Stomach (tissue), 9 donors: ENCODE results near the gene SYCE1L. TPM values are rescaled to one million over a fixed set of nuclear protein-coding genes. Genes with fewer than 3 reads are reported as not detected.
"Not testable (repeated sequence)": the region's sequence is repeated elsewhere in the genome, so short reads cannot be mapped to it uniquely, and the experiment has no call there.

Source experiments
- DNase-seq, 2 donors: peaks; one replicate each; pipeline versions ENCODE4 v3.0.0 to v3.0.0-alpha.2; 2013 to 2019
- H3K27ac ChIP-seq, 5 donors: fragments of 200-600 bp in 4 of 5; sonication (generic) in 4 of 5; one replicate each; pipeline ENCODE4 v1.5.1; 2013 to 2019; ENCODE audit warnings: mild to moderate bottlenecking in 1 of 5, moderate library complexity in 1 of 5
- H3K27me3 ChIP-seq, 3 donors: fragments of 200-600 bp; sonication (generic); one replicate each; pipeline ENCODE4 v1.5.1; 2017 to 2019; ENCODE audit warnings: mixed run types in 1 of 3
- H3K36me3 ChIP-seq, 4 donors: fragments of 200-600 bp; sonication (generic); 1 replicate in 3 of 4; 2 replicates in 1 of 4; pipeline ENCODE4 v1.5.1; 2016 to 2019
- H3K4me1 ChIP-seq, 4 donors: fragments of 200-600 bp; sonication (generic); one replicate each; pipeline ENCODE4 v1.5.1; 2016 to 2019
- H3K4me3 ChIP-seq, 4 donors: fragments of 200-600 bp; sonication (generic) in 3 of 4; one replicate each; pipeline ENCODE4 v1.5.1; 2016 to 2019; ENCODE audit warnings: mild to moderate bottlenecking in 1 of 4
- H3K9me3 ChIP-seq, 4 donors: fragments of 200-600 bp; sonication (generic); one replicate each; pipeline ENCODE4 v1.5.1; 2016 to 2019
- EP300 ChIP-seq: sonication (generic); formaldehyde crosslinking; IDR thresholded peaks from one replicate; pipeline ENCODE4 v1.6.1; 2017; ENCODE audit warnings: antibody characterized with exemption
- POLR2A ChIP-seq, 4 donors: fragments of 450-650 bp; IDR thresholded peaks; one replicate each; pipeline ENCODE4 v1.6.1; 2016; ENCODE audit warnings: antibody characterized with exemption in 4 of 4, control low read depth in 2 of 4, mild to moderate bottlenecking in 1 of 4, moderate library complexity in 1 of 4
- POLR2AphosphoS5 ChIP-seq, 3 donors: sonication (generic); formaldehyde crosslinking; IDR thresholded peaks; one replicate each; pipeline ENCODE4 v1.6.1; 2016; ENCODE audit warnings: antibody characterized with exemption in 3 of 3
- WGBS, 5 donors: extraction: QIAGEN DNeasy Blood & Tissue Kit in 3 of 5; methylation state at CpG; one replicate each; pipeline versions ENCODE4 v1.1.5 to v1.1.7; 2013 to 2018; 5-methylcytosine and 5-hydroxymethylcytosine counted together
- intact Hi-C: fragments of 100-400 bp; cut with DNase I; formaldehyde crosslinking; loops from one replicate; pipeline ENCODE4 v1.15.1; 2023; ENCODE audit warnings: low total_unique reads
- polyA plus RNA-seq, 3 donors: library from polyadenylated mRNA; stranded (reverse); fragments of 200-250 nt; gene quantifications; one replicate each; pipeline ENCODE4 v1.2.3, GENCODE V29; 2013
- total RNA-seq, 5 donors: library from RNA; depleted of rRNA; stranded (reverse); fragments of >200 nt; gene quantifications; one replicate each; pipeline versions ENCODE4 v1.1.0 to v1.2.3, GENCODE V29; 2014 to 2016
- TF ChIP-seq, protein P1 (sequence below), 7 experiments: fragments of 450-650 bp in 4 of 7; fragments of 200-600 bp in 3 of 7; sonication (generic) in 3 of 7; IDR thresholded peaks; one replicate each; pipeline ENCODE4 v1.5.1; 2016 to 2019; ENCODE audit warnings: antibody characterized with exemption in 7 of 7, control low read depth in 2 of 7, mild to moderate bottlenecking in 1 of 7
- donor health status: healthy with polysubstance abuse.
- donor health status: Bipolar disorder and iron deficiency.
- donor health status: healthy.

The SYCE1L gene
- total and polyA plus RNA-seq, 8 donors, result 3.4 to 92.4 (median 5.5) TPM; not detected in 4

GRCh38 chr16:77233799-77234519 lies 34.8 kb downstream of the SYCE1L start:
- H3K27me3 ChIP-seq, result peaks cover 0 to 33% (median 0%) of the 10 kb centered on the region in 3 donors
- H3K36me3 ChIP-seq, result no peaks in the 10 kb centered on the region
- TF ChIP-seq POLR2AphosphoS5 (IDR thresholded peaks at IDR 0.05), result no peak
- no peak for TF ChIP-seq EP300
- TF ChIP-seq, protein P1, sequence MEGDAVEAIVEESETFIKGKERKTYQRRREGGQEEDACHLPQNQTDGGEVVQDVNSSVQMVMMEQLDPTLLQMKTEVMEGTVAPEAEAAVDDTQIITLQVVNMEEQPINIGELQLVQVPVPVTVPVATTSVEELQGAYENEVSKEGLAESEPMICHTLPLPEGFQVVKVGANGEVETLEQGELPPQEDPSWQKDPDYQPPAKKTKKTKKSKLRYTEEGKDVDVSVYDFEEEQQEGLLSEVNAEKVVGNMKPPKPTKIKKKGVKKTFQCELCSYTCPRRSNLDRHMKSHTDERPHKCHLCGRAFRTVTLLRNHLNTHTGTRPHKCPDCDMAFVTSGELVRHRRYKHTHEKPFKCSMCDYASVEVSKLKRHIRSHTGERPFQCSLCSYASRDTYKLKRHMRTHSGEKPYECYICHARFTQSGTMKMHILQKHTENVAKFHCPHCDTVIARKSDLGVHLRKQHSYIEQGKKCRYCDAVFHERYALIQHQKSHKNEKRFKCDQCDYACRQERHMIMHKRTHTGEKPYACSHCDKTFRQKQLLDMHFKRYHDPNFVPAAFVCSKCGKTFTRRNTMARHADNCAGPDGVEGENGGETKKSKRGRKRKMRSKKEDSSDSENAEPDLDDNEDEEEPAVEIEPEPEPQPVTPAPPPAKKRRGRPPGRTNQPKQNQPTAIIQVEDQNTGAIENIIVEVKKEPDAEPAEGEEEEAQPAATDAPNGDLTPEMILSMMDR (IDR thresholded peaks at IDR 0.05), result no peak
- TF ChIP-seq POLR2A (IDR thresholded peaks at IDR 0.05), result no peak
- H3K4me3 ChIP-seq, result no peak overlapping the region
- intact Hi-C loops, result loop anchor here (2.0 kb wide), 1 partner anchor 351 kb away; no protein-coding TSS in a partner anchor
- peaks cover 0 to 7% (median 5%) of the 10 kb centered on the region in 4 donors for H3K4me1 ChIP-seq
- H3K27ac ChIP-seq, result no peak overlapping the region
- 64 to 70% (median 66%) methylated on average over 9 of the region's 9 CpGs for WGBS, 5 donors
- no peaks in the 10 kb centered on the region for H3K9me3 ChIP-seq
- DNase-seq, result no peak

GRCh38 chr16:77234611-77235010 lies 35.4 kb downstream of the SYCE1L start:
- Histone ChIP-seq H3K27ac (no peak overlapping the region), H3K9me3 (no peaks in the 10 kb centered on the region), H3K36me3 (no peaks in the 10 kb centered on the region), H3K4me3 (no peak overlapping the region), H3K27me3 (peaks cover 0 to 33% (median 0%) of the 10 kb centered on the region in 3 donors), H3K4me1 (peaks cover 0 to 7% (median 5%) of the 10 kb centered on the region in 4 donors)
- WGBS, 5 donors, result 30 to 37% (median 34%) methylated on average over 11 of the region's 11 CpGs
- TF ChIP-seq POLR2A (IDR thresholded peaks at IDR 0.05) (no peak), EP300 (no peak), POLR2AphosphoS5 (IDR thresholded peaks at IDR 0.05) (no peak)
- TF ChIP-seq, protein P1 (IDR thresholded peaks at IDR 0.05), result no peak
- DNase-seq, result no peak
- intact Hi-C loops, result loop anchor here (2.0 kb wide), 1 partner anchor 350 kb away; no protein-coding TSS in a partner anchor

GRCh38 chr16:77236063-77236511 lies 36.9 kb downstream of the SYCE1L start:
- 0 to 3% (median 1%) methylated on average over 11 to 21 of the region's 21 CpGs for WGBS, 5 donors
- peaks cover 0 to 7% (median 5%) of the 10 kb centered on the region in 4 donors for H3K4me1 ChIP-seq
- H3K4me3 ChIP-seq, result no peak overlapping the region
- H3K9me3 ChIP-seq, result no peaks in the 10 kb centered on the region
- H3K36me3 ChIP-seq, result no peaks in the 10 kb centered on the region
- H3K27ac ChIP-seq, result no peak overlapping the region
- DNase-seq, result peak; percentile 90 to 95
- intact Hi-C loops, result no loop called here
- TF ChIP-seq POLR2AphosphoS5 (IDR thresholded peaks at IDR 0.05) (peak in 1 of 3 donors; percentile 41), EP300 (no peak), POLR2A (IDR thresholded peaks at IDR 0.05) (no peak)
- TF ChIP-seq, protein P1 (IDR thresholded peaks at IDR 0.05), result peak in 6 of 7 experiments; percentile 75 to 100 (median 97)
- peaks cover 0 to 33% (median 0%) of the 10 kb centered on the region in 3 donors for H3K27me3 ChIP-seq

DNA sequence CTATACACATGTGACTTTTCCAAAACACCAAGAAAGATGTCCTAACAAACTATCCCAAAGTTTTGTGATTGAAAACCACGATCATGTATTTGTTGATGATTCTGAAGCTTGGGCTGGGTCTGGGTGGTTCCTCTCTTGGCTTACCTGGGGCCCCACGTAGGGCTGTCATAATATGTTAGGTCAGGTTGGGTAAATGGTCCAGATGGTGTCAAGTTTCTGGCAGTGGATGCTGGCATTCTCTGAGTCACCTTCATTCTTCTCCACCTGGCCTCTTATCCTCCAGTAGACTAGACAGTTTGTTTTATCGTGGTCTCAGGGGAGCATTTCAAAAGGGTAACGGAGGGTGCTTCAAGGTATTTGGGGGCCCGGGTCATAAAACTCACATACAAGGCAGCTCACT lies 39.4 kb downstream of the SYCE1L start:
- intact Hi-C loops, result no loop called here
- DNase-seq, result no peak
- no peak overlapping the region for H3K27ac ChIP-seq
- 52 to 75% (median 58%) methylated on average over 5 of the region's 5 CpGs for WGBS, 5 donors
- peaks cover 0 to 26% (median 0%) of the 10 kb centered on the region in 3 donors for H3K27me3 ChIP-seq
- H3K9me3 ChIP-seq, result no peaks in the 10 kb centered on the region
- TF ChIP-seq, protein P1 (IDR thresholded peaks at IDR 0.05), result no peak
- H3K4me3 ChIP-seq, result no peak overlapping the region
- peaks cover 0 to 7% (median 5%) of the 10 kb centered on the region in 4 donors for H3K4me1 ChIP-seq
- H3K36me3 ChIP-seq, result no peaks in the 10 kb centered on the region

- H3K4me1 ChIP-seq, DNase-seq, intact Hi-C loops, H3K4me3 ChIP-seq, H3K36me3 ChIP-seq, H3K27ac ChIP-seq, H3K27me3 ChIP-seq, H3K9me3 ChIP-seq: not testable (repeated sequence)
- WGBS, 5 donors, result 92 to 95% (median 93%) methylated on average over 5 of the region's 5 CpGs
Measured at GRCh38 chr16:77242471-77242870, 43.3 kb downstream of the SYCE1L start.
